HEK293 (cell line): Measurements from ENCODE around the gene ASXL1.

Source experiments
- AEBP2 ChIP-seq: fragments of 450-650 bp; formaldehyde crosslinking; IDR thresholded peaks from 2 replicates; pipeline ENCODE4 v1.5.1; 2016; ENCODE audit warnings: missing biosample characterization, missing genetic modification characterization, borderline replicate concordance
- HIC1 ChIP-seq: fragments of 450-650 bp; formaldehyde crosslinking; IDR thresholded peaks from 2 replicates; pipeline ENCODE4 v1.5.1; 2016; ENCODE audit warnings: missing biosample characterization, missing genetic modification characterization
- KLF1 ChIP-seq: fragments of 450-650 bp; formaldehyde crosslinking; IDR thresholded peaks from 2 replicates; pipeline ENCODE4 v1.5.1; 2016; ENCODE audit warnings: missing biosample characterization, missing genetic modification characterization
- KLF7 ChIP-seq: fragments of 450-650 bp; formaldehyde crosslinking; IDR thresholded peaks from 2 replicates; pipeline ENCODE4 v1.5.1; 2016; ENCODE audit warnings: missing biosample characterization, missing genetic modification characterization, borderline replicate concordance
- MYNN ChIP-seq: fragments of 450-650 bp; formaldehyde crosslinking; IDR thresholded peaks from 2 replicates; pipeline ENCODE4 v1.5.1; 2016; ENCODE audit warnings: missing biosample characterization, missing genetic modification characterization, borderline replicate concordance
- REPIN1 ChIP-seq: fragments of 450-650 bp; formaldehyde crosslinking; IDR thresholded peaks from 2 replicates; pipeline ENCODE4 v1.5.1; 2017; ENCODE audit warnings: missing biosample characterization, missing genetic modification characterization, low read depth
- YY2 ChIP-seq: fragments of 450-650 bp; formaldehyde crosslinking; IDR thresholded peaks from 2 replicates; pipeline ENCODE4 v1.5.1; 2016; ENCODE audit warnings: missing biosample characterization, missing genetic modification characterization
- ZBTB17 ChIP-seq: fragments of 450-650 bp; formaldehyde crosslinking; IDR thresholded peaks from 2 replicates; pipeline ENCODE4 v1.5.1; 2016; ENCODE audit warnings: missing biosample characterization, missing genetic modification characterization
- ZBTB20 ChIP-seq: fragments of 450-650 bp; formaldehyde crosslinking; IDR thresholded peaks from 2 replicates; pipeline ENCODE4 v1.5.1; 2016; ENCODE audit warnings: missing biosample characterization, missing genetic modification characterization
- ZBTB48 ChIP-seq: fragments of 450-650 bp; formaldehyde crosslinking; IDR thresholded peaks from 2 replicates; pipeline ENCODE4 v1.5.1; 2016; ENCODE audit warnings: missing biosample characterization, missing genetic modification characterization
- ZNF140 ChIP-seq: fragments of 450-650 bp; formaldehyde crosslinking; IDR thresholded peaks from 2 replicates; pipeline ENCODE4 v1.5.1; 2016; ENCODE audit warnings: missing biosample characterization, missing genetic modification characterization
- ZNF174 ChIP-seq: fragments of 450-650 bp; formaldehyde crosslinking; IDR thresholded peaks from 2 replicates; pipeline ENCODE4 v1.5.0; 2017; ENCODE audit warnings: missing biosample characterization, mild to moderate bottlenecking, missing genetic modification characterization
- ZNF2 ChIP-seq: fragments of 450-650 bp; formaldehyde crosslinking; IDR thresholded peaks from 2 replicates; pipeline ENCODE4 v1.5.1; 2016; ENCODE audit warnings: missing biosample characterization, missing genetic modification characterization
- ZNF202 ChIP-seq: fragments of 450-650 bp; formaldehyde crosslinking; IDR thresholded peaks from 2 replicates; pipeline ENCODE4 v1.5.1; 2016; ENCODE audit warnings: missing biosample characterization, missing genetic modification characterization, borderline replicate concordance
- ZNF211 ChIP-seq: fragments of 450-650 bp; formaldehyde crosslinking; IDR thresholded peaks from 2 replicates; pipeline ENCODE4 v1.5.1; 2016; ENCODE audit warnings: low read depth, missing biosample characterization, missing genetic modification characterization
- ZNF324 ChIP-seq: fragments of 450-650 bp; formaldehyde crosslinking; IDR thresholded peaks from 2 replicates; pipeline ENCODE4 v1.5.1; 2016; ENCODE audit warnings: missing biosample characterization, missing genetic modification characterization
- ZNF394 ChIP-seq: fragments of 450-650 bp; formaldehyde crosslinking; IDR thresholded peaks from 2 replicates; pipeline ENCODE4 v1.5.1; 2016; ENCODE audit warnings: missing biosample characterization, missing genetic modification characterization, mild to moderate bottlenecking, moderate library complexity, borderline replicate concordance
- ZNF398 ChIP-seq: fragments of 450-650 bp; formaldehyde crosslinking; IDR thresholded peaks from 2 replicates; pipeline ENCODE4 v1.5.1; 2017; ENCODE audit warnings: missing biosample characterization, missing genetic modification characterization
- ZNF433 ChIP-seq: fragments of 450-650 bp; formaldehyde crosslinking; IDR thresholded peaks from 2 replicates; pipeline ENCODE4 v1.5.1; 2016; ENCODE audit warnings: missing biosample characterization, missing genetic modification characterization, low read depth
- ZNF501 ChIP-seq: fragments of 450-650 bp; formaldehyde crosslinking; IDR thresholded peaks from 2 replicates; pipeline ENCODE4 v1.5.1; 2016; ENCODE audit warnings: missing biosample characterization, missing genetic modification characterization
- ZNF544 ChIP-seq: fragments of 450-650 bp; formaldehyde crosslinking; IDR thresholded peaks from 2 replicates; pipeline ENCODE4 v1.5.0; 2017; ENCODE audit warnings: missing biosample characterization, missing genetic modification characterization
- ZNF654 ChIP-seq: fragments of 450-650 bp; formaldehyde crosslinking; IDR thresholded peaks from 2 replicates; pipeline ENCODE4 v1.5.1; 2016; ENCODE audit warnings: low read depth, missing biosample characterization, missing genetic modification characterization
- ZNF664 ChIP-seq: fragments of 450-650 bp; formaldehyde crosslinking; IDR thresholded peaks from 2 replicates; pipeline ENCODE4 v1.5.1; 2016; ENCODE audit warnings: missing biosample characterization, missing genetic modification characterization
- ZNF747 ChIP-seq: fragments of 450-650 bp; formaldehyde crosslinking; IDR thresholded peaks from 2 replicates; pipeline ENCODE4 v1.5.1; 2016; ENCODE audit warnings: missing biosample characterization, missing genetic modification characterization
- ZSCAN4 ChIP-seq: fragments of 450-650 bp; formaldehyde crosslinking; IDR thresholded peaks from 2 replicates; pipeline ENCODE4 v1.5.1; 2017; ENCODE audit warnings: missing biosample characterization, missing genetic modification characterization
- TF ChIP-seq, protein P1 (sequence below): fragments of 450-650 bp; formaldehyde crosslinking; IDR thresholded peaks from 2 replicates; pipeline ENCODE4 v1.5.1; 2016; ENCODE audit warnings: missing biosample characterization, missing genetic modification characterization, borderline replicate concordance
- TF ChIP-seq, protein P2 (sequence below): fragments of 450-650 bp; formaldehyde crosslinking; IDR thresholded peaks from 2 replicates; pipeline ENCODE4 v1.5.1; 2017; ENCODE audit warnings: missing biosample characterization, missing genetic modification characterization

The ASXL1 gene

DNA sequence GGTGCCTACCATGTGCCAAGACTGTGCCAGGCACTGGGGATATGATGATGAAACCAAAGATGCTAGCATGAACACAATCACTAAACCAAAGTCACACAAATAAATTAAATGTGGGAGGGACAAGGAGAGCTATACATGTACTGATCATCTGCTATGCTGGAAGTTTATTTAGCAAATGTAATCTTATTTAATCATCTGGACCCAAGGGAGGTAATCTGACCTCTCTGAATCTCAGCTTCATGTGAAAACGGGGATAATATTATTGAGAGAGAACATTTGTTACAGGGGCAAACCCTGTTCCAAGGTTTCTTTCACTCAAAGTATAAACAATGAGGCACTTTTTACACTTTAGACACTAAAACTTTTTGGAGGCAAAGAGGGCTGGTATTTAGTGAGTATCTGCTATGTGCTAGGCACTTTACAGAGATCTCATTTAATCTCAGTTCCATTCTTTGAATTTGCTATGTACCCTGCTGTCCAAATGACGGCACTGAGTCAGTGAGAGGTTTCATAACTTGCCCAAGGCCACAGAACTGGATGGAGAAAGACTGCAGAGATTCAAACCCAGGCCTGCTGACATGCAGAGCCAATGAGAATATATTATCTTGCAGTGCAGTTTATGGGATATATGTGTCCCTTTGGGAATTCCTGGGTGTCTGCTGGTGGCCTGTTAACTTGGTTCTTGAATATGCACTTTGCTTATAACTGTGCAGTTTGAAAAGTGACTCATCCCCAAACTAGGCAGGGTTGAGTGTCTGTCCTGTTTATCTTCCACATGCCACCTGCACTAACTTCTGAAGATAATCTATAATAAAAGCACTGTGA, 3.3 kb upstream of the ASXL1 start (continued):
- TF ChIP-seq ZSCAN4 (tag by site-specific recombination), result no peak
- TF ChIP-seq, protein P1, sequence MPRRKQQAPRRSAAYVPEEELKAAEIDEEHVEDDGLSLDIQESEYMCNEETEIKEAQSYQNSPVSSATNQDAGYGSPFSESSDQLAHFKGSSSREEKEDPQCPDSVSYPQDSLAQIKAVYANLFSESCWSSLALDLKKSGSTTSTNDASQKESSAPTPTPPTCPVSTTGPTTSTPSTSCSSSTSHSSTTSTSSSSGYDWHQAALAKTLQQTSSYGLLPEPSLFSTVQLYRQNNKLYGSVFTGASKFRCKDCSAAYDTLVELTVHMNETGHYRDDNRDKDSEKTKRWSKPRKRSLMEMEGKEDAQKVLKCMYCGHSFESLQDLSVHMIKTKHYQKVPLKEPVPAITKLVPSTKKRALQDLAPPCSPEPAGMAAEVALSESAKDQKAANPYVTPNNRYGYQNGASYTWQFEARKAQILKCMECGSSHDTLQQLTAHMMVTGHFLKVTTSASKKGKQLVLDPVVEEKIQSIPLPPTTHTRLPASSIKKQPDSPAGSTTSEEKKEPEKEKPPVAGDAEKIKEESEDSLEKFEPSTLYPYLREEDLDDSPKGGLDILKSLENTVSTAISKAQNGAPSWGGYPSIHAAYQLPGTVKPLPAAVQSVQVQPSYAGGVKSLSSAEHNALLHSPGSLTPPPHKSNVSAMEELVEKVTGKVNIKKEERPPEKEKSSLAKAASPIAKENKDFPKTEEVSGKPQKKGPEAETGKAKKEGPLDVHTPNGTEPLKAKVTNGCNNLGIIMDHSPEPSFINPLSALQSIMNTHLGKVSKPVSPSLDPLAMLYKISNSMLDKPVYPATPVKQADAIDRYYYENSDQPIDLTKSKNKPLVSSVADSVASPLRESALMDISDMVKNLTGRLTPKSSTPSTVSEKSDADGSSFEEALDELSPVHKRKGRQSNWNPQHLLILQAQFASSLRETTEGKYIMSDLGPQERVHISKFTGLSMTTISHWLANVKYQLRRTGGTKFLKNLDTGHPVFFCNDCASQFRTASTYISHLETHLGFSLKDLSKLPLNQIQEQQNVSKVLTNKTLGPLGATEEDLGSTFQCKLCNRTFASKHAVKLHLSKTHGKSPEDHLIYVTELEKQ, result peak; percentile 78
- no peak for TF ChIP-seq ZNF140 (tag by site-specific recombination)
- no peak for TF ChIP-seq KLF1
- no peak for TF ChIP-seq ZNF747 (tag by site-specific recombination)
- TF ChIP-seq ZNF202 (tag by site-specific recombination), result no peak
- no peak for TF ChIP-seq ZNF544 (tag by site-specific recombination)
- TF ChIP-seq AEBP2 (tag by site-specific recombination), result no peak
- TF ChIP-seq ZNF2 (tag by site-specific recombination), result no peak
- no peak for TF ChIP-seq ZNF433
- TF ChIP-seq ZNF654 (tag by site-specific recombination), result no peak
- TF ChIP-seq MYNN (tag by site-specific recombination), result no peak
- no peak for TF ChIP-seq REPIN1 (tag by site-specific recombination)
- TF ChIP-seq ZBTB17 (tag by site-specific recombination), result peak; percentile 57
- TF ChIP-seq ZBTB48 (tag by site-specific recombination), result no peak
- TF ChIP-seq KLF7 (tag by site-specific recombination), result no peak
- peak; percentile 97 for TF ChIP-seq ZNF664 (tag by site-specific recombination)
- TF ChIP-seq YY2 (tag by site-specific recombination), result no peak
- TF ChIP-seq HIC1 (tag by site-specific recombination), result no peak
- no peak for TF ChIP-seq ZNF394 (tag by site-specific recombination)
- TF ChIP-seq ZNF211 (tag by site-specific recombination), result no peak
- TF ChIP-seq ZBTB20 (tag by site-specific recombination), result 0 out of 2 replicates have a peak, but pooled peaks have one; percentile 10
- no peak for TF ChIP-seq ZNF501 (tag by site-specific recombination)
- TF ChIP-seq ZNF324 (tag by site-specific recombination), result no peak
- TF ChIP-seq, protein P2, sequence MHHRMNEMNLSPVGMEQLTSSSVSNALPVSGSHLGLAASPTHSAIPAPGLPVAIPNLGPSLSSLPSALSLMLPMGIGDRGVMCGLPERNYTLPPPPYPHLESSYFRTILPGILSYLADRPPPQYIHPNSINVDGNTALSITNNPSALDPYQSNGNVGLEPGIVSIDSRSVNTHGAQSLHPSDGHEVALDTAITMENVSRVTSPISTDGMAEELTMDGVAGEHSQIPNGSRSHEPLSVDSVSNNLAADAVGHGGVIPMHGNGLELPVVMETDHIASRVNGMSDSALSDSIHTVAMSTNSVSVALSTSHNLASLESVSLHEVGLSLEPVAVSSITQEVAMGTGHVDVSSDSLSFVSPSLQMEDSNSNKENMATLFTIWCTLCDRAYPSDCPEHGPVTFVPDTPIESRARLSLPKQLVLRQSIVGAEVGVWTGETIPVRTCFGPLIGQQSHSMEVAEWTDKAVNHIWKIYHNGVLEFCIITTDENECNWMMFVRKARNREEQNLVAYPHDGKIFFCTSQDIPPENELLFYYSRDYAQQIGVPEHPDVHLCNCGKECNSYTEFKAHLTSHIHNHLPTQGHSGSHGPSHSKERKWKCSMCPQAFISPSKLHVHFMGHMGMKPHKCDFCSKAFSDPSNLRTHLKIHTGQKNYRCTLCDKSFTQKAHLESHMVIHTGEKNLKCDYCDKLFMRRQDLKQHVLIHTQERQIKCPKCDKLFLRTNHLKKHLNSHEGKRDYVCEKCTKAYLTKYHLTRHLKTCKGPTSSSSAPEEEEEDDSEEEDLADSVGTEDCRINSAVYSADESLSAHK (tag by site-specific recombination), result 0 out of 2 replicates have a peak, but pooled peaks have one; percentile 11
- no peak for TF ChIP-seq ZNF398 (tag by site-specific recombination)
- TF ChIP-seq ZNF174 (tag by site-specific recombination), result no peak
